ENCODE measurements around the gene ARHGAP24.

- TF ChIP-seq CTCF (IDR thresholded peaks at IDR 0.05; ENCODE audit: insufficient read depth, low read length, poor library complexity, severe bottlenecking) (no peak), EZH2phosphoT487 (conservative IDR thresholded peaks at IDR 0.05; ENCODE audit: low read length) (no peak)
Measured at GRCh38 chr4:85993641-85994040, 518.7 kb downstream of the ARHGAP24 start.
